Gastroesophageal sphincter (tissue), 4 donors: ENCODE results near the gene ABO. TPM values are rescaled to one million over a fixed set of nuclear protein-coding genes. Genes with fewer than 3 reads are reported as not detected.

ENCODE experiments used
- ATAC-seq: fragments of 150-250 bp; one replicate; pipeline ENCODE4 v1.9.1; 2016; ENCODE audit warnings: mild to moderate bottlenecking, moderate library complexity
- H3K27ac ChIP-seq, 4 donors: fragments of 200-600 bp; sonication (generic) in 3 of 4; 1 replicate in 3 of 4; 2 replicates in 1 of 4; pipeline ENCODE4 v1.5.1; 2016 to 2019
- H3K27me3 ChIP-seq: fragments of 200-600 bp; sonication (generic); one replicate; pipeline ENCODE4 v1.5.1; 2019
- H3K36me3 ChIP-seq, 2 donors: fragments of 200-600 bp; sonication (generic); one replicate each; pipeline ENCODE4 v1.5.1; 2019; ENCODE audit warnings: control low read depth in 1 of 2
- H3K4me1 ChIP-seq, 3 donors: fragments of 200-600 bp; sonication (generic); 1 replicate in 2 of 3; 2 replicates in 1 of 3; pipeline ENCODE4 v1.5.1; 2016 to 2019; ENCODE audit warnings: control low read depth in 2 of 3
- H3K4me3 ChIP-seq, 2 donors: fragments of 200-600 bp; sonication (generic); one replicate each; pipeline ENCODE4 v1.5.1; 2019; ENCODE audit warnings: mild to moderate bottlenecking in 1 of 2, moderate library complexity in 1 of 2
- H3K9me3 ChIP-seq, 3 donors: fragments of 200-600 bp; sonication (generic); one replicate each; pipeline ENCODE4 v1.5.1; 2017 to 2019; ENCODE audit warnings: control low read depth in 2 of 3
- EP300 ChIP-seq: sonication (generic); formaldehyde crosslinking; IDR thresholded peaks from one replicate; pipeline ENCODE4 v1.6.1; 2017; ENCODE audit warnings: antibody characterized with exemption, mild to moderate bottlenecking
- POLR2A ChIP-seq, 2 donors: fragments of 450-650 bp; IDR thresholded peaks; one replicate each; pipeline ENCODE4 v1.6.1; 2017; ENCODE audit warnings: antibody characterized with exemption in 2 of 2, mild to moderate bottlenecking in 2 of 2, moderate library complexity in 1 of 2
- POLR2AphosphoS5 ChIP-seq: sonication (generic); formaldehyde crosslinking; IDR thresholded peaks from one replicate; pipeline ENCODE4 v1.6.1; 2017; ENCODE audit warnings: antibody characterized with exemption
- WGBS, 2 donors: methylation state at CpG; one replicate each; pipeline ENCODE4 v1.1.5; 2018; ENCODE audit warnings: low coverage in 1 of 2; 5-methylcytosine and 5-hydroxymethylcytosine counted together
- total RNA-seq, 4 donors: library from RNA; depleted of rRNA; stranded (reverse); fragments of >200 nt; gene quantifications; one replicate each; pipeline ENCODE4 v1.1.0, GENCODE V29; 2016
- TF ChIP-seq, protein P1 (sequence below), 4 experiments: fragments of 200-600 bp in 2 of 4; fragments of 450-650 bp in 2 of 4; sonication (generic) in 1 of 4; IDR thresholded peaks; one replicate each; pipeline ENCODE4 v1.5.1; 2017 to 2019; ENCODE audit warnings: antibody characterized with exemption in 4 of 4, mild to moderate bottlenecking in 2 of 4, moderate library complexity in 2 of 4

The ABO gene
- total RNA-seq, 4 donors from 2014 or later = 0.47 to 10.0 (median 0.91) TPM

DNA sequence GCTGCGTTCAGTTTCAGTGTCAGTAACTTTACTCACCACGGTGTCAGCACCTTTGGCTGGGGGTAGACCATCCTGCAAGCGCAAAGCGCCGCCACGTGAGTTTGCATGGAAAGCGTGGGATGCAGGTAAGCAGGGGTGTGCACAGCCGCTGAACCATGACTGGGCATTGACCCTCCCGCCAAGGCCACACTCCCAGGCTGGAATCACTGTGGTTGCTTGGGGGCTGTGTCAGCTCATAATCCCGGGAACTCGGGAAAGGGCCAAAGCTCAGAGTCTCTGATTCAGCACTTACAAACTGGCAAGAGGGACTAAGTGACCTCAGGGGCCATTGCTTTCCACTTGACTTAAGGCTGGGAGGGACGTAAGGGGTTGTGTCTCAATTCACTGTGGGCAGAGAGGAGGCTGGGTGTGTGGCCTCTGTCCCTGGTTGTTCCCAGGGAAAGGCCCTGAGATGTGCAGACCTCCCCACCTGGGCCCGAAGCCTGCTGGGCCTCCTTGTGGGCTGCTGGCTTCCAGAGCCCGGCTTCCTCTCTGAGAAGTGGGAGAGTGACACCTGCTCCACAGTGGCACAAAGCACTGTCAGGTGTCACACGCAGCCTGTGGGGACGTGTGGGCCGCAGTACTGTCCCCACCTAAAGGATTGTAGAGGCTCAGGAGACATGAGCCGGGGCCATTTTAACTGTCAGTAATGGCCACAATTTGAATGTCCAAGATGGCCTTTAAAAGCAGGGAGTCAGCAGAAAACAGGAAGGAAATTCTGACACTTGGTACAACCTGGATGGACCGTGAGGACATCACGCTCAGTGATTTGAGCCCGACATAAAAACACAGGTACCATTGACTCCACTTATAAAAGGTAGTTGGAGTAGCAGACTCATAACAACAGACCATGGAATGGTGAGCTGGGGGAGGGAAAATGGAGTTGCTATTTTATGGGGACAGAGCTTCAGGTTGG is 16.7 kb downstream of the ABO start:
- peak overlapping the region in 1 of 4 donors; percentile 26 for H3K27ac ChIP-seq
- ATAC-seq = no peak
- 80 to 93% methylated on average over 3 of the region's 21 CpGs for WGBS, 2 donors

DNA sequence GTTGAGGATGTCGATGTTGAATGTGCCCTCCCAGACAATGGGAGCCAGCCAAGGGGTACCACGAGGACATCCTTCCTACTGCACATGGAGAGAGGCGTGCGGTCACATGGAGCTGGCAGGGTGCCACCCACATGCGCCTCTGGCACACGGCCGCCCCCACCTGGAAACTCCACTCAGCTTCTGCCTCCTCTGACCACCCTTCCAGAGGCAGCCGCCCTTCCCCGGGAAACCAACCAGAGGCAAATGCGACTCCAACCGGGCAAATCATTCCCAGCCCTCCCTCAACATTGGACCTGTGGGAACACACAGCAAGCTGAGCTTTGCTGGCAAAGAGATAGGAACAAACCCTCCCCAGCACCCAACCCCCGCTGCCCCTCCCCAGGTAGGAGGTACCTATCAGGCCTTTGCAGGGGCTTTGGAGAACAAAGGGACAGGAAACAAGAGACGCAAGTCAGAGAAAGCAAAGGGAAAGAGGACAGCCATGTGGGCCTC is 17.5 kb downstream of the ABO start:
- WGBS, 2 donors = 40 to 45% methylated on average over 1 to 9 of the region's 13 CpGs
- Histone ChIP-seq H3K4me3 (no peak overlapping the region), H3K9me3 (peaks cover 0 to 8% (median 0%) of the 10 kb centered on the region in 3 donors), H3K36me3 (no peaks in the 10 kb centered on the region), H3K27ac (peak overlapping the region in 2 of 4 donors; percentile 26 to 37), H3K4me1 (no peaks in the 10 kb centered on the region), H3K27me3 (peaks cover 14% of the 10 kb centered on the region)
- TF ChIP-seq POLR2AphosphoS5 = no peak
- peak; percentile 52 for ATAC-seq

More for the DNA sequence above, 16.7 kb downstream of the ABO start:
- Histone ChIP-seq H3K9me3 (peaks cover 0 to 8% (median 0%) of the 10 kb centered on the region in 3 donors), H3K27me3 (peaks cover 19% of the 10 kb centered on the region), H3K4me1 (no peaks in the 10 kb centered on the region), H3K36me3 (no peaks in the 10 kb centered on the region), H3K4me3 (no peak overlapping the region)
- TF ChIP-seq POLR2AphosphoS5 = no peak
- TF ChIP-seq EP300 = no peak
- TF ChIP-seq POLR2A (IDR thresholded peaks at IDR 0.05) = no peak
- TF ChIP-seq, protein P1, sequence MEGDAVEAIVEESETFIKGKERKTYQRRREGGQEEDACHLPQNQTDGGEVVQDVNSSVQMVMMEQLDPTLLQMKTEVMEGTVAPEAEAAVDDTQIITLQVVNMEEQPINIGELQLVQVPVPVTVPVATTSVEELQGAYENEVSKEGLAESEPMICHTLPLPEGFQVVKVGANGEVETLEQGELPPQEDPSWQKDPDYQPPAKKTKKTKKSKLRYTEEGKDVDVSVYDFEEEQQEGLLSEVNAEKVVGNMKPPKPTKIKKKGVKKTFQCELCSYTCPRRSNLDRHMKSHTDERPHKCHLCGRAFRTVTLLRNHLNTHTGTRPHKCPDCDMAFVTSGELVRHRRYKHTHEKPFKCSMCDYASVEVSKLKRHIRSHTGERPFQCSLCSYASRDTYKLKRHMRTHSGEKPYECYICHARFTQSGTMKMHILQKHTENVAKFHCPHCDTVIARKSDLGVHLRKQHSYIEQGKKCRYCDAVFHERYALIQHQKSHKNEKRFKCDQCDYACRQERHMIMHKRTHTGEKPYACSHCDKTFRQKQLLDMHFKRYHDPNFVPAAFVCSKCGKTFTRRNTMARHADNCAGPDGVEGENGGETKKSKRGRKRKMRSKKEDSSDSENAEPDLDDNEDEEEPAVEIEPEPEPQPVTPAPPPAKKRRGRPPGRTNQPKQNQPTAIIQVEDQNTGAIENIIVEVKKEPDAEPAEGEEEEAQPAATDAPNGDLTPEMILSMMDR (IDR thresholded peaks at IDR 0.05) = no peak

DNA sequence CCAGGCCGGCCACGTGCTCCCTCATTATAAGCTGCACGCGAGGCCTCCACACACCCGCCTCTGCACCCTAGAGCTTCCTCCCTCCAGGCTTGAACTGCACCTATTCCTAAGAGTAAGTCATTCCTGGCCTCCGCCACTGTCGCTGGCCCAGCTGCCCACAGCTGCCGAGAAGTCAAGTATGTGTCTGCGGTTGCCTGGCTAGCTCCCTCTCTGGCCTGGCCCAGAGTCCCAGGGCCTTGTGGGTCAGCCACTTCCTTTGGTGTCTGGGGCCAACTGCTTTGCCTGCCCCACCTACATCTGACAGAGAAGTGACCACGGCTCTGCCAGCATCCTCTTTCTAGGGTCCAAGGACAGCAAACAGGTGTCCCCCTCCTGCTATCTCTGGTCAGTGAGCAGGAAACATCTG is 18.3 kb downstream of the ABO start:
- peak; percentile 57 for ATAC-seq
- H3K4me1 ChIP-seq = no peaks in the 10 kb centered on the region
- TF ChIP-seq POLR2AphosphoS5 (no peak), EP300 (no peak), POLR2A (IDR thresholded peaks at IDR 0.05) (no peak)
- TF ChIP-seq, protein P1 (IDR thresholded peaks at IDR 0.05) = no peak
- no peaks in the 10 kb centered on the region for H3K36me3 ChIP-seq
- H3K4me3 ChIP-seq = no peak overlapping the region
- H3K27ac ChIP-seq = peak overlapping the region in 2 of 4 donors; percentile 37 to 60
- 86 to 93% methylated on average over 3 to 4 of the region's 10 CpGs for WGBS, 2 donors
- peaks cover 14% of the 10 kb centered on the region for H3K27me3 ChIP-seq
- H3K9me3 ChIP-seq = peaks cover 0 to 8% (median 0%) of the 10 kb centered on the region in 3 donors

DNA sequence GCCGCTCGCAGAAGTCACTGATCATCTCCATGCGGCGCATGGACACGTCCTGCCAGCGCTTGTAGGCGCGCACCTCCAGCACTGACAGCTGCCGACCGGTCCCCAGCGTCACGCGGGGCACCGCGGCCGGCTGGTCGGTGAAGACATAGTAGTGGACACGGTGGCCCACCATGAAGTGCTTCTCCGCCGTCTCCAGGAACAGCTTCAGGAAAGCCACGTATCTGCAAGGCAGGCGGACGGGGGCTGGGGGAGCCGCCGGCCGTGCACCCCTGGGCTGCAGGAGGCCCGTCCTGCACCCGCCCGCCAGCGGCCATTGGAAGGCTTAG is 18.9 kb downstream of the ABO start:
- Histone ChIP-seq H3K9me3 (peaks cover 0 to 8% (median 0%) of the 10 kb centered on the region in 3 donors), H3K4me3 (no peak overlapping the region), H3K27ac (peak overlapping the region in 1 of 4 donors; percentile 60), H3K4me1 (no peaks in the 10 kb centered on the region), H3K27me3 (peaks cover 13% of the 10 kb centered on the region), H3K36me3 (no peaks in the 10 kb centered on the region)
- no CpG with 5 or more reads among the region's 30 CpGs for WGBS, 2 donors
- TF ChIP-seq POLR2A (IDR thresholded peaks at IDR 0.05) = no peak
- TF ChIP-seq, protein P1 (IDR thresholded peaks at IDR 0.05) = no peak
- no peak for TF ChIP-seq EP300
- no peak for TF ChIP-seq POLR2AphosphoS5
- ATAC-seq = no peak

DNA sequence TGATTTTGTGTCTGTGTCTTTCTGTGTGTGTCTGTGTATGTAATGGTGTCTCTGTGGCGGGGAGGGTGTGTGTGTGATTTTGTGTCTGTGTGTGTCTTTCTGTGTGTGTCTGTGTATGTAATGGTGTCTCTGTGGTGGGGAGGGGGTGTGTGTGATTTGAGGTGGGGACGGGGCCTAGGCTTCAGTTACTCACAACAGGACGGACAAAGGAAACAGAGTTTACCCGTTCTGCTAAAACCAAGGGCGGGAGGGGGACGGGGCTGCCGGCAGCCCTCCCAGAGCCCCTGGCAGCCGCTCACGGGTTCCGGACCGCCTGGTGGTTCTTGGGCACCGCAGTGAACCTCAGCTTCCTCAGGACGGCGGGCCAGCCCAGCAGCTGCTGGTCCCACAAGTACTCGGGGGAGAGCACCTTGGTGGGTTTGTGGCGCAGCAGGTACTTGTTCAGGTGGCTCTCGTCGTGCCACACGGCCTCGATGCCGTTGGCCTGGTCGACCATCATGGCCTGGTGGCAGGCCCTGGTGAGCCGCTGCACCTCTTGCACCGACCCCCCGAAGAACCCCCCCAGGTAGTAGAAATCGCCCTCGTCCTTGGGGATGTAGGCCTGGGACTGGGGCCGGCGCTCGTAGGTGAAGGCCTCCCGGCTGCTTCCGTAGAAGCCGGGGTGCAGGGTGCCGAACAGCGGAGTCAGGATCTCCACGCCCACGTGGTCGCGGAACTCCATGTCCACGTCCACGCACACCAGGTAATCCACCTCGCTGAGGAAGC is 19.4 kb downstream of the ABO start:
- H3K4me1 ChIP-seq = no peaks in the 10 kb centered on the region
- H3K4me3 ChIP-seq = no peak overlapping the region
- peak overlapping the region in 1 of 4 donors; percentile 60 for H3K27ac ChIP-seq
- H3K36me3 ChIP-seq = no peaks in the 10 kb centered on the region
- 80 to 100% methylated on average over 1 of the region's 42 CpGs for WGBS, 2 donors
- H3K9me3 ChIP-seq = peaks cover 0 to 8% (median 0%) of the 10 kb centered on the region in 3 donors
- H3K27me3 ChIP-seq = peaks cover 19% of the 10 kb centered on the region
- TF ChIP-seq EP300 = no peak
- no peak for ATAC-seq
